ENCODE results near the gene CYP46A1. TPM values are rescaled to one million over a fixed set of nuclear protein-coding genes. Genes with fewer than 3 reads are reported as not detected.

The CYP46A1 gene
- total RNA-seq, 1 experiment from 2014 or later, result not detected

DNA sequence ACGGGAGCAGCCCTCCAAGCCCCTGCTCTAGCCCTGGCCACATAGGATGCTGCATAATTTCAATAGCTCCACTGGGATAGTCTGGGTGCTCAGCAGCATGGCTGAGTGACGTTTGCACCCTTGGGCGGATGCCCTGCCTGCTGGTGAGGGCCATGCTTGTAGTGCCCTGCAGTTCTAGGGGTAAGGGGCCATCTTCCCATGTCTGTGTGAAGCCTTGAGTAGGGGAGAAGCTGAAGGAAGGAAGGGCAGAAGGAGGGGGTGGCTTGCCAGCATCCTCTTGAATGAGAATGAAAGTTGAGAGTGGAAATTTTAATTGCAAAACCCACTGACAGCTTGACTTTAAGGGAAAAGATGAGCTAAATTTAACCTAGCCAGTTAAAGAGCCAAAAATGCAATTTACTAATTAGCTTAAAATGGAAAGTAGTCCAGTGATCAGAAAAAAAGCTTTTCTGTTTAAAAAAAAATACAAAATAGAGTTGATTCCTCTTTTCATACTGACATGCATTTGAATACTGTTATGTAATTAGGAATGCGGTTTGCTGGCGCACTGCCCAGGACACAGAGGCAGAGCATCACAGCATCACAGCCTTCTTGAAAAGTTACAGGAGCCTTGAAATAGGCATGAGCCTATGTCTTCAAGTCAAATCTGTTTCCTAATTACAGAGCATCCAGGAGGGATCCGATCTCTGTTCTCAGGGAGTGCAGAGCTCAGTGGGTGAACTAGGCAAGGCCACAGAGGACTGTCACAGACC lies 90.6 kb downstream of the CYP46A1 start:
- no peak for DNase-seq (ENCODE audit: low read depth)

DNA sequence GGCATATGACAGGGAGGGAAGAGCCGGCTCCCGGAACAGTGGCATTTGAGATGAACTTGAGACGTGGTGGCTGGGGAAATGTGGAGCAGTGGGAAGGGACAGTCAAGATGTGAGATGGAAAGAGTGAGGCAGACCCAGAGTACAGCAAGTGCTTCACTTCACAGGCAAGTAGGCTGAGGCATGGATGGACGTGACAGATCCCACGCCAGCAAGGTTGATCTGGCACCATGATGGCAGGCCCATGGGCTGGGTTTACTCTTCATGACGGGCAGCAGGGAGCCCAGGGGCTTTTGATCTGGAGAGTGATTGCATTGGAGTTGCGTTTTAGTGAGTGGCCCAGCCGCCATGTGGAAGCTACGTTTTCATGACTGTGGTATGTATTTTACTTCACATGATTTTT lies 91.3 kb downstream of the CYP46A1 start:
- no peak for DNase-seq (ENCODE audit: low read depth)

Other genes with a start within 250 kb of the CYP46A1 start
- gene SETD3, start 203.4 kb upstream of the CYP46A1 start, total RNA-seq (2014; rRNA removed; shearing (Covaris generic)), result 36.6 and 37.7 TPM in 2 replicates
- gene CCNK, start 202.9 kb upstream of the CYP46A1 start, total RNA-seq (2014; rRNA removed; shearing (Covaris generic)), result 6.6 and 14.1 TPM in 2 replicates
- 48.7 and 52.7 TPM in 2 replicates for gene CCDC85C, start 80.1 kb upstream of the CYP46A1 start, total RNA-seq (2014; rRNA removed; shearing (Covaris generic))
- gene HHIPL1, start 39.2 kb upstream of the CYP46A1 start, total RNA-seq (2014; rRNA removed; shearing (Covaris generic)), result not detected in 2 replicates
- gene EML1, start 109.1 kb downstream of the CYP46A1 start, total RNA-seq (2014; rRNA removed; shearing (Covaris generic)), result 4.6 and 8.1 TPM in 2 replicates